Measurements from ENCODE around the gene OTOF. TPM values are rescaled to one million over a fixed set of nuclear protein-coding genes. Genes with fewer than 3 reads are reported as not detected.

OTOF gene
- total and polyA plus RNA-seq, 9 of the 15 experiments (the other 6 are each of a cell fraction or from before 2014, with no cell fraction given) = 0.03 to 0.11 (median 0.06) TPM; not detected in 5

GRCh38 chr2:26410764-26411243 lies 67.1 kb downstream of the OTOF start (continued):
- 0 out of 2 replicates have a peak, but pooled peaks have one; percentile 19 for TF ChIP-seq CREB3L1 (IDR thresholded peaks at IDR 0.05; ENCODE audit: borderline replicate concordance, low read depth)
- 0 out of 2 replicates have a peak, but pooled peaks have one; percentile 47 for TF ChIP-seq ZNF197 (CRISPR knock-in tag; IDR thresholded peaks at IDR 0.05; ENCODE audit: low read depth)
- TF ChIP-seq RAD51 (IDR thresholded peaks at IDR 0.05; ENCODE audit: borderline replicate concordance, low read depth) = no peak
- TF ChIP-seq NFRKB (IDR thresholded peaks at IDR 0.05; ENCODE audit: low read depth) = peak; percentile 88
- no peak for TF ChIP-seq ZNF140 (CRISPR knock-in tag; IDR thresholded peaks at IDR 0.05)
- TF ChIP-seq ETV1 (tag; conservative IDR thresholded peaks at IDR 0.05; ENCODE audit: low read depth) = peak; percentile 60
- no peak for TF ChIP-seq KAT2B (IDR thresholded peaks at IDR 0.05; ENCODE audit: low read depth, low read length)
- TF ChIP-seq PTTG1 (tag; IDR thresholded peaks at IDR 0.05; ENCODE audit: low read depth) = peak; percentile 65; the same call in 1 of the 2 replicates
- peak; percentile 49; the same call in 1 of the 2 replicates for TF ChIP-seq NBN (IDR thresholded peaks at IDR 0.05; ENCODE audit: low read depth)
- 0 out of 2 replicates have a peak, but pooled peaks have one; percentile 11 for TF ChIP-seq NFE2L1 (tag; IDR thresholded peaks at IDR 0.05; ENCODE audit: borderline replicate concordance, low read depth)
- TF ChIP-seq HNRNPLL (IDR thresholded peaks at IDR 0.05; ENCODE audit: low read depth, low read length, poor library complexity, severe bottlenecking) = no peak
- peak in 1 of 3 experiments; percentile 69; a peak in 2 of 6 replicates for TF ChIP-seq ZBTB11 (CRISPR knock-in tag; IDR thresholded peaks at IDR 0.05)
- TF ChIP-seq HDAC8 (tag; IDR thresholded peaks at IDR 0.05) = peak; percentile 74
- TF ChIP-seq ZNF431 (CRISPR knock-in tag; IDR thresholded peaks at IDR 0.05) = no peak
- TF ChIP-seq SMARCA5 (IDR thresholded peaks at IDR 0.05) = 0 out of 2 replicates have a peak, but pooled peaks have one; percentile 28
- TF ChIP-seq ZNF239 (CRISPR knock-in tag; IDR thresholded peaks at IDR 0.05) = 0 out of 2 replicates have a peak, but pooled peaks have one; percentile 16
- 0 out of 2 replicates have a peak, but pooled peaks have one; percentile 61 for TF ChIP-seq ZKSCAN8 (CRISPR knock-in tag; IDR thresholded peaks at IDR 0.05)
- 0 out of 2 replicates have a peak, but pooled peaks have one; percentile 7 for TF ChIP-seq NFIC (IDR thresholded peaks at IDR 0.05)
- TF ChIP-seq HINFP (tag; conservative IDR thresholded peaks at IDR 0.05; ENCODE audit: low read depth) = 0 out of 2 replicates have a peak, but pooled peaks have one; percentile 39
- TF ChIP-seq DDX20 (tag; IDR thresholded peaks at IDR 0.05; ENCODE audit: low read depth) = peak; percentile 61; the same call in 1 of the 2 replicates
